PFSK-1 (cell line): ENCODE data around the gene SLC37A3.

ENCODE experiments used
- FOXP2 ChIP-seq: optimal IDR thresholded peaks from 2 replicates; pipeline ENCODE3; 2011; ENCODE audit warnings: borderline replicate concordance, control low read depth, inconsistent platforms; ENCODE audit not compliant: insufficient read depth; ENCODE audit errors: extremely low read length, extremely low read depth
- POLR2AphosphoS5 ChIP-seq: IDR thresholded peaks from 2 replicates; pipeline ENCODE4 v1.6.1; 2012; ENCODE audit warnings: low read depth, mild to moderate bottlenecking, control low read depth, low read length, moderate library complexity
- SIN3A ChIP-seq: IDR thresholded peaks from 2 replicates; pipeline ENCODE4 v1.6.1; 2012; ENCODE audit warnings: mild to moderate bottlenecking, low read length, moderate library complexity, borderline replicate concordance; ENCODE audit not compliant: insufficient read depth
- TAF1 ChIP-seq: IDR thresholded peaks from 2 replicates; pipeline ENCODE4 v1.6.1; 2012; ENCODE audit warnings: low read length, control low read depth, borderline replicate concordance; ENCODE audit not compliant: insufficient read depth
- TF ChIP-seq, protein P1 (sequence below), 2 experiments: IDR thresholded peaks; 2 replicates each; pipeline versions ENCODE4 v1.6.1 to v1.8.0; 2011 to 2012; ENCODE audit warnings: low read depth in 2 of 2, low read length in 2 of 2, control low read depth in 1 of 2, inconsistent platforms in 1 of 2, mild to moderate bottlenecking in 1 of 2, moderate library complexity in 1 of 2; ENCODE audit not compliant: insufficient read depth in 1 of 2

SLC37A3 gene

DNA sequence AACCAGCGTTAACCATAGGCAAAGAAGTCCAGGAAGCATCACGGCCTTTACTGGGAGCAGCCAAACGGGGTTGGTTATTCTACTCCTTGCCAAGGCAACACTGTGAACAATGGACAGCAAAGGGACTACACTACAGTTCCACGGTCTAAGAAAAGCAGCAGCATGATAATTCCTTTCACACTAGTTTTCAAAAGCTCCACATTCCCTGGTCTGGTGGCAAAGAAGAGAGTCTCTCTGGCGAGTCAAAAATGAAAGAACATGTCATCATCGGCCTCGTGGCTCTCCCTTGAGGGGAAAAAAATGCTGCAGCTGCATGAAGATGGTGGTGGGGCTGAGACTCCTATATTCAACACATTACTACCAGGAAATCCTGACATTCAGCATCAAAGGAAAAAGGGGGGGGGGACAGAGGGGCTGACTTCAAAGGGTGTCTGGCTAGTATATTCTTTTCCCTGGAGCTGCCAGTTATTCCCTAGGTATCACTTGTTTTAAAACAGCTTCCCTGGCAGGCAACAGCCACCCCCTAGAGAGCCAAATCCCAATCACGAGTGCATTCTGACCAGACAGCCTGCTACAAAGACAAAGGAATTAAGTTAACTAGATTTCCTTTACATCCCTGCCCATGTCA is 49.1 kb downstream of the SLC37A3 start:
- TF ChIP-seq POLR2AphosphoS5 = no peak
- no peak for TF ChIP-seq TAF1
- no peak for TF ChIP-seq SIN3A
- TF ChIP-seq, protein P1, sequence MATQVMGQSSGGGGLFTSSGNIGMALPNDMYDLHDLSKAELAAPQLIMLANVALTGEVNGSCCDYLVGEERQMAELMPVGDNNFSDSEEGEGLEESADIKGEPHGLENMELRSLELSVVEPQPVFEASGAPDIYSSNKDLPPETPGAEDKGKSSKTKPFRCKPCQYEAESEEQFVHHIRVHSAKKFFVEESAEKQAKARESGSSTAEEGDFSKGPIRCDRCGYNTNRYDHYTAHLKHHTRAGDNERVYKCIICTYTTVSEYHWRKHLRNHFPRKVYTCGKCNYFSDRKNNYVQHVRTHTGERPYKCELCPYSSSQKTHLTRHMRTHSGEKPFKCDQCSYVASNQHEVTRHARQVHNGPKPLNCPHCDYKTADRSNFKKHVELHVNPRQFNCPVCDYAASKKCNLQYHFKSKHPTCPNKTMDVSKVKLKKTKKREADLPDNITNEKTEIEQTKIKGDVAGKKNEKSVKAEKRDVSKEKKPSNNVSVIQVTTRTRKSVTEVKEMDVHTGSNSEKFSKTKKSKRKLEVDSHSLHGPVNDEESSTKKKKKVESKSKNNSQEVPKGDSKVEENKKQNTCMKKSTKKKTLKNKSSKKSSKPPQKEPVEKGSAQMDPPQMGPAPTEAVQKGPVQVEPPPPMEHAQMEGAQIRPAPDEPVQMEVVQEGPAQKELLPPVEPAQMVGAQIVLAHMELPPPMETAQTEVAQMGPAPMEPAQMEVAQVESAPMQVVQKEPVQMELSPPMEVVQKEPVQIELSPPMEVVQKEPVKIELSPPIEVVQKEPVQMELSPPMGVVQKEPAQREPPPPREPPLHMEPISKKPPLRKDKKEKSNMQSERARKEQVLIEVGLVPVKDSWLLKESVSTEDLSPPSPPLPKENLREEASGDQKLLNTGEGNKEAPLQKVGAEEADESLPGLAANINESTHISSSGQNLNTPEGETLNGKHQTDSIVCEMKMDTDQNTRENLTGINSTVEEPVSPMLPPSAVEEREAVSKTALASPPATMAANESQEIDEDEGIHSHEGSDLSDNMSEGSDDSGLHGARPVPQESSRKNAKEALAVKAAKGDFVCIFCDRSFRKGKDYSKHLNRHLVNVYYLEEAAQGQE (IDR thresholded peaks at IDR 0.05; ENCODE audit: insufficient read depth in 1 of 2, low read depth in 2 of 2, low read length in 2 of 2) = no peak
- TF ChIP-seq FOXP2 = no peak

DNA sequence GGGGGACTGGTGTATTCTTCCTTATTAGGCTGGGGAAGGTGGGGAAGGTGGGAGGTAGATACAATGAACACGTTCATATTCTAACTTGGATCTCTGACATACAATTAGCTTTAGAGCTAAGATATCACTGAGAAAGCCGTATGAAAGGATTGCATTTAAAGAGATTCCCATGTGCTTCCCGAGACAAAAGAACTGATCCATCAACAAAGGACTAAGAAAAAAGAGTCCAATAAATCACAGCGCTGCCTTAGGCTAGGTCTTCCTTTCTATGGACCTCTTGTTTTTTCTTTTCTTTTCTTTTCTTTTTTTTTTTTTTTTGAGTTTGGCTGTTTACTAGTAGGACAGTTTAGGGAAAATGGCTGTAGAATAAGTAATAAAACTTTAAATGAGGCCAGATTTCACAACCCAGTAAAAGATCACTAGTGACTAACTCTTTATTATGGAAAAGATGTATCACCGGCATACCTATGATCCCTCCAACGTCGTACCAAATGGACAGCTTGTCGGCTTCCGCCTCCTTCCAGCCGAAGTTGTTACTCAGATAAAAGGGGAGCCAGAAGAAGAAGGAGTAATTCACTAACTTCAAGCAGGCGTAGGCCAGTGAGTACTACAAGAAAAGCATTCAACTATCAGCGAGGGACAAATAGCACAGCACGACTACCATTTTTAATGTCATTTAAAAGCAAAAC is 50.0 kb downstream of the SLC37A3 start:
- TF ChIP-seq TAF1 (no peak), SIN3A (no peak), POLR2AphosphoS5 (no peak), FOXP2 (no peak)
- TF ChIP-seq, protein P1 (IDR thresholded peaks at IDR 0.05; ENCODE audit: insufficient read depth in 1 of 2, low read depth in 2 of 2, low read length in 2 of 2) = no peak

DNA sequence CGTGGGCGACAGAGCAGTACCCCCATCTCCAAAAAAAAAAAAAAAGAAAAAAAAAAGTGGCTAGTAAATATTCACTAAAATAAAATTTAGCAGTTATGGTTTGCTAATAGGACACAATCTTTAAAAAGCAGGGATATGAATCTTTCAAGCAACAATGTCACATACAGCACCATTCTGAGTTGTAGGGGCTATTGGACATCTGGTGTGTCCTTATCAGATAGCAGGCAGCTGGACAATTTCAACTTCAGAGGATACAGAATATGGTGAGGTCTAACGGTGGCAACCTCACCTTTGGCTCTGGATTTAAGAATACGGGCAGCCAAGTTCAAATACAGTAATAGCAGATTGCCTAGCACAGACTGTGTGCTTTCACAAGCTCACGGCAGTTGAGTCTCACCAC is 51.1 kb downstream of the SLC37A3 start:
- TF ChIP-seq, protein P1 (IDR thresholded peaks at IDR 0.05; ENCODE audit: insufficient read depth in 1 of 2, low read depth in 2 of 2, low read length in 2 of 2) = no peak
- TF ChIP-seq TAF1 (no peak), SIN3A (no peak), FOXP2 (no peak), POLR2AphosphoS5 (no peak)

DNA sequence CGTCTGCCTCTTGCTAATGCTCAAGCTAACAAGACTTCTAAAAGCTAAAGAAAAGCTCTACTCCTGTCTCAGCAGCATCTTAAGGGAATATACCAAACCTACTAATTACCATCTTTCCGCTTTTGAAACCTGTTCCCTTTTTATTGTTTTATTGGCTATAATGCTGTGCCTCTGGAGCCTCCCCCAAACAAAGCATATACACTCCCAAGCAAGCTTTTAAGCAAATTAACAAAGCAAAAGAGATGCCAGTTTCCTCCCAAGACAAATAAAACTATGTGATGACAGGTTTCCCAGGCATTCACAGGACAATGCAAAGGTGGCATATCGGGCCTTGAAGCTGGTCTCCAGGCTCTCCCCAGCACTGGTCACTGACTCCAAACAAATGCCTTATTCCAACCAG is 52.9 kb downstream of the SLC37A3 start:
- TF ChIP-seq POLR2AphosphoS5 (no peak), TAF1 (no peak), SIN3A (no peak), FOXP2 (no peak)
- TF ChIP-seq, protein P1 (IDR thresholded peaks at IDR 0.05; ENCODE audit: insufficient read depth in 1 of 2, low read depth in 2 of 2, low read length in 2 of 2) = no peak
